Measurements from ENCODE around the gene ATP13A5. TPM values are rescaled to one million over a fixed set of nuclear protein-coding genes. Genes with fewer than 3 reads are reported as not detected.

ATP13A5 gene
- total RNA-seq, 1 donor from 2014 or later, result under 0.01 TPM

DNA sequence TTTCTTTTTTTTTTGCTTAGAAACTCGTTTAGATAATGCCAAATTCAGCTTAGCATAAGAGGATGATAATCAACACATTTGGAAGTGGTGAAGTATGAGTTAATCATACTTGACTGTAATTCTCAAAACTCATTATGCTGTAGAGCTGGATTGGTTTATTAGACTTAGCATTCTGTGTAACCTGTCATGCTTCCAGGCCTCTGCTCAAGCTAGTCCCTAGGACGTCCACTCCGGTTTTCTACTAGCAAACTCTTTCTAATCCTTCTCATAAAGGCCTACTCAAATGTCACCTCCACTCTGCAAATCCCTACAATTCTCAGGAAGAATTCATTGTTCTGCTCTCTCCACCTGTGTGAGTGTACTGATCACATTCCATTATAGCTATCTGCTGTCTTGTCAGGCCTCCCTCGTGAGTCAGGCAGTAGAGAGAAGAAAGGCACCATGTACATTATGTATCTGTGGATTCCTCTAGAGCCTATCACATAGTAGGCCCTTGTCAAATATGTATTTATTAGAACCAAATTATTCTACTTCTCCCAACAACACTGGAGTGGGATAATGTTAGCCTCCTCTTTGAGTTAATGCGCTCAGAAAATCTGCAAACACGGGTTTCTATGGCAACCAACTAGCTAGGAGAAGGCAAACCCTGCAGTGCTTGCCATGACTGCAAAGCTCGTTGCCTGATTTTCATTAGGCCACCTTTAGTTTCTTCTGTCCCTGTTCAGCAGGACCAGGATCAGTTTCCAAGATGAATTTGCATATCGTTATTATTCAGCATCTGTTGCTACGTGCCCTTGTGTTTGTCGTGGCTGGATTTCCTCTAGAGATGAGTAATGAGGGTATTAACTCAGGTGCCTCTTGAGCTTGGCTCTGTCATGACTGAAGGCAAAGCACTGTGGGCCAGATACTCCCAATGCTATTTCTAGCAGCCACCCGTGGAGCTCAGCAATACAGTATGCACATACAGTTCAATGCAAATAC, 30.7 kb downstream of the ATP13A5 start:
- no peak for DNase-seq

DNA sequence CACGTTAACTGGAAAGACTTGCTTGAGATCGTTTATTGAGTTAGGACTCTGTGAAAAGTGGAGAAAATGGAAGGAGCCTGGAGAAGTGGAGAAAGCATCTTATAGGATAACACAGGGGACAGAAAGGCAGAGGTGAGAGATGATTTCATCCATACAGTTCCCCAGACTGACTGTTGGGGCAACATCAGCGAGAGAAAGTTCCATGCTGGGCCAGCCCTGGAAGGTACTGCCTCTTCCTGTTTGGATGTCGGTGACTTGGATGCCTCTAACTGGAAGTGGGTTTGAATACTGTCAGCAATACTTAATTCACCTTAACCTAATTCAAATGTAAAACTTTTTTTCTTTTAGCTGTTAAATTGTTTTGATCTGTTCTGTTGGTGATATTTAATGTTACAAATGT, 32.3 kb downstream of the ATP13A5 start:
- DNase-seq, result no peak

DNA sequence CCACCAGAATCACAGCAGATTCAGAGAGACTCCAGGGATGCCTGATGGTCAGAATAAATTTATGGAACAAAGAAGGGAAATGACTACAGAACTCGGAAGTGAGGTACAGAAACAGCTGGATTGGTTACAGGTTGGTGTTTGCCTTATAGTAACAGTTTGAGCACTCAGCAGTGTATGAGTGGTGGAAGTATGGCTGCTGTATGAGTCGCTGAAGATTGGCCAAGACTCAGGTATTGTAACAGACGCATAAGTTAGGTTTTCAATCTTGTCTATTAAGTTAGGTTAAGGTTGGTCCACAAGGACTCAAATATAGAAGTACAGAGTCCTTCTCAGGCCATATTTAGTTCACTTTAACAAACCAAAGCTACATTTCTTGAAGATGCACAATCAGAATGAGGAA, 33.1 kb downstream of the ATP13A5 start:
- no peak for DNase-seq

DNA sequence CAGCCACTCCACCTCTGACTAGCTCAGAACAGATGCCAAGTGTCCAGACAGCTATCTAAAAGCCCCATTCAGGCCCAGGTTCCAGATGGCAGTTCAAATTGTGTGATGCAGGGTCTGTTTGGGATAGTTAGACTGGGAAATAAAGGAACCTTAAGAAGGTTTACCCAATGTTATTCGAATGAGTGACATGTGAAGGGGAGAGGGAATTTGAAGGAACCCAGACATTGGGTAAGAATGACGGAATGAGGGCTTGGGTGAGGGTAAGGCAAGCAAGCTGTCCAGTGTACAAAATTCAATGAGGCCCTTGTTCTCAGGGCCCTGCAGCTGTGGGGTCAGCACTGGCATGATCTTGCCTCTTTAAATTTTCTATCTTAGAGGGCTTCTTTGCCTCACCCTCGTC, 34.1 kb downstream of the ATP13A5 start:
- no peak for DNase-seq

DNA sequence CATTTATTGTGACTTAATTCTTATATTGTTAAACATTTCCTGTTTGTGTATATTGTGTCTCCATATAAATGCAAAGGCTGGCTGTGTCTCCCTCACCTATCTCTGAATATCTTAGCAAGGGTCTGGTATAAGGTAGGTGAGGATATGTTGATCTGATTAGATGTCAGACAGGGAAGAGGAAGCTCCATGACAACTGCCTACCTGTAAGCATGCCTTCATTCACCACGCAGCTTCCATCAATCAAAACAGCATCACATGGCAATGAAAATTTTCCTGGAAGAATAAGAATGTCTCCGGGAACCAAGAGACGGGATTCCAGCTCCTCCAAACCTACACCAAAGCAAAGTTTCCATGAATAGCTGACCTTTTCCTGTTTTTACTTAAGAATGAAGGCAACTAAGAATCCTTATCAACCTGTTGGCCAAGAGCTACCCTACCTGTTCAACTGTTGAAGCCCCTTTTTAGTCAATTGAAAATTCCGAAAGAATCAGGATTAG, 34.8 kb downstream of the ATP13A5 start:
- DNase-seq, result no peak

DNA sequence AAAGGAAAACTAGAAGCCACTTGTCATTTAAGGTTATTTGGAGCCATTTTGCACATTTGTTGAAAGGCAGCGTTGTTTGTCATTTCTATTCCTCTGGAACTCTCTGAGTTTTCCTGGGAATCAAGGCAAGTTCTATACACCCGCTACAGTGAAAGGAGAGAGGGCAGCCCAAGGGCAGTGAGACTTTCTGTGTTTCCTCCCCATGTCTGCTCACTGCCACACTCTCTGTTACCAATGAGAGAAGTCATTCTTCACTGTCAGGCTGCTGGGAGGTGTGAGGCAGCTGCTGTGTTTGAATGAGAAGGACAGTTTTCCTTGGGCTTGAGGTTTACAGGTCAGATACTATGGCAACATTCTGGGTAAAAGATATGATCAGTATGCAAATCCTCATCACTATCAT, 36.0 kb downstream of the ATP13A5 start:
- no peak for DNase-seq

- no peak for DNase-seq
Observed at GRCh38 chr3:193335031-193335430, 43.5 kb downstream of the ATP13A5 start.

DNA sequence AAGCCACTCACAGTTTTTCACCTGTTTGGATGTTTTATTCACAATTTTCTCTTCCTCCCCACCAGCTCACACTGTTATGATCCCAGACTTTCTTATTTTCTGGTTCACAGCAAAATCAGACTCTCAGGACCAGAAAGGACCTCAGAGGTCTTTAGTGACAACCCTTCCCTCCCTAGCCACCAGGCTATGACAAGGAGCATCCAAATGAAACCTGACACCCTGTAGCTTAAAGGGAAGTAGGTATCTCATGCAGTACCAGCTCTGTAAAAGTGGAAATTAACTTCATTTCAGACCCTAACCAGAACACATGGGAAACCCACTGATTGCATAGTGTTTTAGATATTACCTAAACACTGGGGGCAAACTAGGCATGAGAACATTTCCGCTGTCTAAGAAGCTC, 45.3 kb downstream of the ATP13A5 start:
- DNase-seq, result no peak

GRCh38 chr3:193330555-193331204, 47.9 kb downstream of the ATP13A5 start:
- DNase-seq, result no peak

GRCh38 chr3:193317682-193318300, 60.8 kb downstream of the ATP13A5 start:
- no peak for DNase-seq

DNA sequence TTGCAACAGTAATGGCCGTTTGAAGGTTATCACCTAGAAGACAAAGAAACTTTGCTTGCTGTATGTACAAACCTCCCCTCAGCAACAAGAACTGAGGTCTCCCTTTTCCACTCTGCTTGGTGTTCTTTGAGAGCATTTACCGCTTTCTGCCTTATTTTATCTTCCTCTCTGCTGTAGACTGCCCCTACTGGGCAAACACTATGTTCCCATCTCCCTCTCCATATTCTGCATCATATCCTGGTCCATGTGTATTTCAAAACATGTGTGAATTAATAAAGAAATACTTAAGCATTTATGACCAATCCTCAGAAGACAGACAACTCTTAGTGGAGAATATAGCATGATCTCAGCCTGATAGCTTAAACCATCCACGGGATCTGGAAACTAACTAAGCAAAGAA, 64.4 kb downstream of the ATP13A5 start:
- no peak for DNase-seq

- DNase-seq, result no peak
Observed at GRCh38 chr3:193313061-193313958, 65.2 kb downstream of the ATP13A5 start.

- no peak for DNase-seq
Observed at GRCh38 chr3:193310914-193311723, 67.4 kb downstream of the ATP13A5 start.

GRCh38 chr3:193305356-193305755, 73.2 kb downstream of the ATP13A5 start:
- DNase-seq, result no peak

- no peak for DNase-seq
Observed at GRCh38 chr3:193301433-193301832, 77.1 kb downstream of the ATP13A5 start.

DNA sequence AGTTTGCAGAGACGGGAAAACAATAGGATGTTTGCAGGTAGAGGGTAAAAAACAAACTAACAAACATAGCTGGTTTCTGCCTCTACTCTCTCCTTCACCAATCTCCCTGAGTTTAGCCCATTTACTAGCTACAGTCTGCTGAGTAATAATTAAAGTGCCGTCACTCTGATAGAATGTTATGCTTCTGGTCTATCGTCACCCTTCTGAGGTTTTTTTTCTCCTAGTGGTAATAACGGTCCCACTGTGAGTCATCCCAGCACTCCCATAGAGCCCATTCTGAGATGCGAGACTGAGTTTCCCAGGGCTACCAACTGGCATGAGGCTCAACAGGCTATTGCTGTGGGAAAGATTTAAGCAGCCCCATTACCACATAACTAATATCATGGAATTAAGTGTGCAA, 81.1 kb downstream of the ATP13A5 start:
- DNase-seq, result no peak

- no peak for DNase-seq
Observed at GRCh38 chr3:193295985-193296384, 82.6 kb downstream of the ATP13A5 start.

DNA sequence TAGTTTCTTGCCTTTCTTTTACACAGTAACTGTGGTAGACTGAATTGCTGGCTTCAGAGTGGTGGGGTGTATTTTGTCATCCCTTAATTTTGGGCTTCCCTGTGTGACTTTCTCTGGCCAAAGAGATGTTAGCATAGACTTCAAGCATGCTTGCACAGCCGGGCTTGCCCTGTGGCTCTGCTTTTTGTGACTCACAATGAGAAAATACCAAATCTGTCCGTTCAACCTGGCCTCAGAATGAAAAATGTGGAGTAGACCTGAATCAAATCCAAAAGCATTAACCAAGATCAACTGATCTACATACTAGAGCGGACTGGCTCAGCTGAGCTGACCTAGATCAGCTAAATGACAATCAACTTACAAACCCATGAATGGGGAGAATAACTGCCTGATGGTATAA, 86.2 kb downstream of the ATP13A5 start:
- DNase-seq, result no peak

GRCh38 chr3:193271101-193271840, 107.3 kb downstream of the ATP13A5 start:
- no peak for DNase-seq

- DNase-seq, result no peak
Observed at GRCh38 chr3:193270451-193270850, 108.1 kb downstream of the ATP13A5 start.

All from occipital lobe (tissue), 2 donors.